Mesenteric fat pad (tissue), 1 donor: Measurements from ENCODE around the gene CERCAM. TPM values are rescaled to one million over a fixed set of nuclear protein-coding genes. Genes with fewer than 3 reads are reported as not detected.
"Not testable (repeated sequence)": the region's sequence is repeated elsewhere in the genome, so short reads cannot be mapped to it uniquely, and the experiment has no call there.

Experiments
- DNase-seq: peaks from one replicate; pipeline ENCODE4 v3.0.0-alpha.2; 2020; ENCODE audit warnings: low spot score
- total RNA-seq: library from RNA; stranded (reverse); fragmentation: NEBNext Ultra II Directional; extraction: Animal tissue kit (Norgen Biotek cat#: 25700); gene quantifications from one replicate; pipeline ENCODE4 v1.2.1, GENCODE V29; 2021
- donor health status: DM: yes; HTN: yes; CAD: no.

The CERCAM gene
- total RNA-seq, 1 donor from 2014 or later, result 46.0 TPM

- no peak for DNase-seq
Measured at GRCh38 chr9:128392302-128393144, 28.1 kb upstream of the CERCAM start.

GRCh38 chr9:128393145-128393775 is 27.4 kb upstream of the CERCAM start:
- no peak for DNase-seq

GRCh38 chr9:128393970-128394369 is 26.7 kb upstream of the CERCAM start:
- DNase-seq, result no peak

- DNase-seq, result no peak
Measured at GRCh38 chr9:128394379-128395168, 26.1 kb upstream of the CERCAM start.

- DNase-seq, result no peak
Measured at GRCh38 chr9:128396970-128397613, 23.6 kb upstream of the CERCAM start.

GRCh38 chr9:128397831-128398230 is 22.8 kb upstream of the CERCAM start:
- no peak for DNase-seq

GRCh38 chr9:128399861-128400260 is 20.8 kb upstream of the CERCAM start:
- no peak for DNase-seq

GRCh38 chr9:128404560-128404959 is 16.1 kb upstream of the CERCAM start:
- no peak for DNase-seq

GRCh38 chr9:128405077-128405779 is 15.4 kb upstream of the CERCAM start:
- DNase-seq, result no peak

GRCh38 chr9:128405780-128406171 is 14.9 kb upstream of the CERCAM start:
- no peak for DNase-seq

GRCh38 chr9:128406848-128407391 is 13.7 kb upstream of the CERCAM start:
- no peak for DNase-seq

- no peak for DNase-seq
Measured at GRCh38 chr9:128408963-128409431, 11.7 kb upstream of the CERCAM start.

GRCh38 chr9:128409450-128409849 is 11.2 kb upstream of the CERCAM start:
- DNase-seq, result no peak

GRCh38 chr9:128409978-128410377 is 10.7 kb upstream of the CERCAM start:
- no peak for DNase-seq

- DNase-seq, result no peak
Measured at GRCh38 chr9:128411364-128412119, 9.1 kb upstream of the CERCAM start.

GRCh38 chr9:128412120-128412790 is 8.4 kb upstream of the CERCAM start:
- no peak for DNase-seq

- DNase-seq, result not testable (repeated sequence)
Measured at GRCh38 chr9:128413728-128414127, 6.9 kb upstream of the CERCAM start.

- no peak for DNase-seq
Measured at GRCh38 chr9:128414461-128414860, 6.2 kb upstream of the CERCAM start.

GRCh38 chr9:128415281-128415680 is 5.4 kb upstream of the CERCAM start:
- no peak for DNase-seq
